ENCODE measurements around the gene TBC1D25.

Gene TBC1D25

GRCh38 chrX:48560681-48561080 is 21.2 kb downstream of the TBC1D25 start:
- DNase-seq (ENCODE audit: low spot score): no peak

GRCh38 chrX:48569958-48570357 is 30.4 kb downstream of the TBC1D25 start:
- no peak for DNase-seq (ENCODE audit: low spot score)

GRCh38 chrX:48573690-48574269 is 34.3 kb downstream of the TBC1D25 start:
- DNase-seq (ENCODE audit: low spot score): no peak

- DNase-seq (ENCODE audit: low spot score): peak; percentile 86
These were observed 35.1 kb downstream of the TBC1D25 start, which contains the start of gene RBM3 for GRCh38 chrX:48574270-48575266. TSS of gene RBM3 (plus strand) at chrX:48574484. CDS start at chrX:48575181, 697 bp downstream.

GRCh38 chrX:48575642-48576041 is 36.1 kb downstream of the TBC1D25 start:
- DNase-seq (ENCODE audit: low spot score): no peak

- DNase-seq (ENCODE audit: low spot score): no peak
These were observed 36.6 kb downstream of the TBC1D25 start for GRCh38 chrX:48576108-48576507.

GRCh38 chrX:48578661-48579128 is 39.2 kb downstream of the TBC1D25 start:
- no peak for DNase-seq (ENCODE audit: low spot score)

- no peak for DNase-seq (ENCODE audit: low spot score)
These were observed 39.7 kb downstream of the TBC1D25 start for GRCh38 chrX:48579259-48579658.

GRCh38 chrX:48580662-48581061 is 41.1 kb downstream of the TBC1D25 start:
- no peak for DNase-seq (ENCODE audit: low spot score)

- DNase-seq (ENCODE audit: low spot score): no peak
These were observed 45.2 kb downstream of the TBC1D25 start for GRCh38 chrX:48584698-48585097.

- no peak for DNase-seq (ENCODE audit: low spot score)
These were observed 50.1 kb downstream of the TBC1D25 start for GRCh38 chrX:48589482-48590162.

GRCh38 chrX:48590203-48591103 is 50.9 kb downstream of the TBC1D25 start:
- no peak for DNase-seq (ENCODE audit: low spot score)

- no peak for DNase-seq (ENCODE audit: low spot score)
These were observed 51.8 kb downstream of the TBC1D25 start for GRCh38 chrX:48591255-48591791.

GRCh38 chrX:48592971-48593370 is 53.5 kb downstream of the TBC1D25 start:
- DNase-seq (ENCODE audit: low spot score): no peak

GRCh38 chrX:48595929-48596328 is 56.4 kb downstream of the TBC1D25 start:
- DNase-seq (ENCODE audit: low spot score): no peak

- DNase-seq (ENCODE audit: low spot score): peak; percentile 94
These were observed 58.1 kb downstream of the TBC1D25 start, which contains the start of gene WDR13 for GRCh38 chrX:48597353-48598264. TSS of gene WDR13 (plus strand) at chrX:48597492. CDS start at chrX:48597997, 505 bp downstream.

- DNase-seq (ENCODE audit: low spot score): no peak
These were observed 59.1 kb downstream of the TBC1D25 start for GRCh38 chrX:48598614-48599013.

- no peak for DNase-seq (ENCODE audit: low spot score)
These were observed 59.8 kb downstream of the TBC1D25 start for GRCh38 chrX:48599341-48599740.

GRCh38 chrX:48600226-48600625 is 60.7 kb downstream of the TBC1D25 start:
- no peak for DNase-seq (ENCODE audit: low spot score)

Data from HuH-7.5 (cell line).